Measurements from ENCODE around the gene OSGEP.
A peak's percentile ranks its signal among the peaks of the same experiment; 100 is the strongest.

The OSGEP gene

DNA sequence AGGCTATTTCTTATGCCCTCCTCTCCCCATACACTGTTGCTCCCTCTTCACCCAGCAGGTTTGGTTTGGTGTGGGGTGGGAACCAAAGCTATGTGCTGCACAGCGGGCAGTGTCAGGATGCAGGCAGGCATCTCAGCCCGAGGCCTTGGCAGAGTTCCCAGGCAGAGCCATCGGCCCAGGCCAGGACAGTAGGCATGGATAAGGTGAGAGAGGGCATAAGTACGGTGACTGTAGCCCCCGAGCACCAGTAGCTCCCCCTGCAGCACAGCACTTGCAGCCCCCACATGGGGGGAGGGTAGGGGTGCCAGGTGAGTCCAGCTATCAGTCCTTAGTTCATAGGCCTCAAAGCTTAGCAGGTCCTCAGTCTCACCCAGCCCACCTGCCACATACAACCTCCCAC is 25.8 kb downstream of the OSGEP start:
- no peak for DNase-seq

- DNase-seq: no peak
Observed at GRCh38 chr14:20428010-20428365, 26.6 kb downstream of the OSGEP start.

- peak in 1 of 2 donors; percentile 11 for DNase-seq
Observed at GRCh38 chr14:20427231-20428009, 27.2 kb downstream of the OSGEP start.

DNA sequence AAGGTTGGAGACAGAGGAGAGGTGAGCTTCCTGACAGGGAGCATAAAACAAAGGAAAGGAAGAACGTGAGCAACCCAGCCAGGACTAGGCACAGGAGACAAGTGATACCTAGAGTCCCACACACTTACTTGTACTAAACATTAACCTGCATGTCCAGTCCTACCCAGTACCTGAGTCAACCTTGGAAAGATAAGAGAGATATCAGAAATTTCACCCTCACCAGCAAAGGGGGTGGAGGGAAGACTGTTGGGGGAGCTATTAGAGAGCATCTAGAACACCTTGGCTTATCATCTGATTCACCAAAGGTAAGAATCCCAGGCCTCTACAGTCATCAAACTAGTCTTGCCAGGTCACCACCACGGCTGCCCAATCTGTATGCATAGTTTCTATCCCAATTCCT is 29.8 kb downstream of the OSGEP start:
- no peak for DNase-seq

DNA sequence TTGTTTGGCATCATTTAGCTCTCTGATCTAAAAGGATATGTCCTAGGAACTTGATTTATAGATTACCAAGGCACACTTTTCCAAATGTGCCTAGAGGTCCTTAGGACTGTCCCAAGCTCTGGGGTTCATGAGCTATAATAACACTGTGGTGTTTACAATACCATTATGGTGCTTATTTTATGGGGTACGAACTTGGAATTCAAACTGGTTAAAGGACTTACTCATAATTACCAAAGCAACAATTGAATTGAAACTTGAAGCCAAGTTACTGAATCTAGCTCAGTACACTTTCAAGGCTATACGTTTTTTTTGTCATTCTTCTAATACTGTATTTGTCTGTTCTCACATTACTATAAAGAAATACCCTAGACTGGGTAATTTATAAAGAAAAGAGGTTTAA is 31.7 kb downstream of the OSGEP start:
- no peak for DNase-seq

DNA sequence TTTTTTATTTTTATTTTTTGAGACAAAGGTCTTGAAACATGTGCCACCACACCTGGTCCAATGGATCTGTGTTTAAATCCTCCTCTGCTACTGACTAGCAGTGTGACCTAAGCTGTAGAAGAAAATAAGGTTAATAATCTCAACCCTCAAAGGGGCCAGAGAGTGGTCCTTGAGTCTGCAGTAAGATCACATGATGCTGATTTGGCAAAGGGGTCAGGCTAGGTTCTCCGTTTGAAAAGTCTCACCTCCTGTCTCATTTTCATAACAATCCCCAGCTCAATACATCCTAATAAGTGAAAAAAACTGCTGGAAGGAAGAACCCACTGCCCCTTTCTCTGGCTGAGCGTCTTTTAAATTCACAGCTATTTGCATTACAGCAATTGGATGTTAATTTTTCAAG is 33.3 kb downstream of the OSGEP start:
- no peak for DNase-seq

DNA sequence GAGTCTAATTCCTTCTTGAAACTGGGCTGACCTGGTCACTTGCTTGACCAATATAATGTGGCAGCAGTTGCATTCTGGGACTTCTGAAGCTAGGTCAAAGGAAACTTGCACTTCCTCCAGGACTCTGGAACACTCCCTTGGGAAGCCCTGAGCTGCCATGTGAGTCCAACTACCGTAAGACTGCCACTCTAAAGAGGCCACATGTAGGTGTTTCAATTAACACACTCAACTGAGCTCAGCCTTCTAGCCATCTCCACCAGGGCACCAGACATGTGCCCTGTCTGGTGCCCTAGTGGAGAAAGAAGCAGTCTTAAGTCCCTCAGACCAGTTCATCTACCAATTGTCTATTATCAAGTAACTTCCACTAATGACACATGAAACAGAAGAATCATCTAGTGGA is 35.2 kb downstream of the OSGEP start:
- no peak for DNase-seq

DNA sequence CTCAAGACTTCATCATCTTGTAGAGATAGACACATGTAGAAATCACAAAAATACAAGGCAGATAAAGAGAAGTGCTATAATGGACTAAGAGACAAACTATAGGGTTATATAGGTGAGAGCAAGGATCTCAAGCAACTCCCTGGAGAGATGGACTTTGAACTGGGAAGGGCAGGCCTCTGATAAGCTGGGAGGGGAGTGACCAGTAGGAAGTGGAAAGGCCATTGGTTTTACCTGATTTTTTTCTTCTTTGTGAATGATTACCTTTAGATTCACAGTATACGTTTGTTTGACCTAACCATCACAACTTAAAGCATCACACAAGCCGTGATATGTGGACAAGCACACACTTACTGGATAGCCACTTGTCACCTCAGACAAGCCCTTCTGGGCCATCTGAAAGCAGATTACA is 36.1 kb downstream of the OSGEP start:
- DNase-seq: no peak

DNA sequence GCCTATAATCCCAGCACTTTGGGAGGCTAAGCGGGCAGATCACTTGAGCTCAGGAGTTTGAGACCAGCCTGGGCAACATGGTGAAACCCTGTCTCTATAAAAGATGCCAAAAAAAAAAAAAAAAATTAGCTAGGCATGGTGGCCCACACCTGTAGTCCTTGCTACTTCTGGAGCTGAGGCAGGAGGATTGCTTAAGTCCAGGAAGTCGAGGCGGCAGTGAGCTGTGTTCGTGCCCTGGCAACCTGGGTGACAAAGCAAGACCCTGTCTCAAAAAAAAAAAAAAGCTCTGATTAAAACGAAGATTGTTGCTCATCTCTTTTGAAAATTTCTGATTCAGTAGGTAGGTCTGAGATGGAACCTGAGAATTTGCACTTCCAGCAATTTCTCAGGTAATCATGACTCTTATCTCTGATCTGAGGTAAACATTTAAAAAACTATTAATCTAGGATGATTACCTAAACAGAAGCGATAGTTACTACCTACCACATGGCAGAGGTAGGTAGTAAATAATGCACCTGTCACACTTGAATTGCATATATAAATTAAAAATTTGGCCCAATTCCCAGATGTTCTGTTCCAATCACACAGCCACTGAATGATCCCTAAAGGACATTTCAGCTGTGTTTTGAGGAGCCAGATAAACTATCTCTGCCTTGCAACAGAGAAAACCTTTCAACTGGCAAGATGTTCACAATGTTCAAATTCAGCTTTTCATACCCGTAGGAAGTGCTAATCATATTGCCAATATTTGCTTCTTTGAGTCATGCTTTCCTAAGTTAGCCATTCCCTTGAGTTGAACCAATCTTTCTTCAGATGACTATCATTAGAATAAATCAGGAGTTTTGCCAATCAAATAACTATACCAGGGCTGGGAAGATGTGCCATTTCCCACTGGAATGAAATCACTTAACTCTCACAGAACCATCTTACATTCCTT is 37.1 kb downstream of the OSGEP start:
- no peak for DNase-seq

GRCh38 chr14:20416223-20416622 is 38.4 kb downstream of the OSGEP start:
- no peak for DNase-seq

DNA sequence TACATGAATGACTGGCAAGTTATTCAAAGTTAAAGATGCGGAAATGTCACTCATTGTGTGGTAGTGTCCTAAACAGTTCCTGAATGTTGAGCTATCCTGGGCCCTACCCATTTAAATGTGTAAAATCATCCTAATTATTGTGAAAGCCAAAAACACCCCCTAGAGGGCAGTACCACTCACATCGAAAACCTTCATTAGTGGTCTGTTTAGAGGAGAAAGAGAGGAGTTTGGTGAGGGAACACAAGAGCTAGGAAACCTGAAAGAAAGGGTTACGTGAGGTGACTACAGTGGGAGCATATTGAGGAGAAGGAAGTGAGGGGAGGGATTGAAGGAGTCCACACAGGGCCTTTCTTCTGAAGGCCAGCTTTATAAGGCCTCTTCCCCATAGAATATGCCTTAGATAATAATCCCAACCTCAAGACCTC is 38.8 kb downstream of the OSGEP start:
- peak in 1 of 2 donors; percentile 68 for DNase-seq

GRCh38 chr14:20413744-20414082 is 40.9 kb downstream of the OSGEP start:
- no peak for DNase-seq

DNA sequence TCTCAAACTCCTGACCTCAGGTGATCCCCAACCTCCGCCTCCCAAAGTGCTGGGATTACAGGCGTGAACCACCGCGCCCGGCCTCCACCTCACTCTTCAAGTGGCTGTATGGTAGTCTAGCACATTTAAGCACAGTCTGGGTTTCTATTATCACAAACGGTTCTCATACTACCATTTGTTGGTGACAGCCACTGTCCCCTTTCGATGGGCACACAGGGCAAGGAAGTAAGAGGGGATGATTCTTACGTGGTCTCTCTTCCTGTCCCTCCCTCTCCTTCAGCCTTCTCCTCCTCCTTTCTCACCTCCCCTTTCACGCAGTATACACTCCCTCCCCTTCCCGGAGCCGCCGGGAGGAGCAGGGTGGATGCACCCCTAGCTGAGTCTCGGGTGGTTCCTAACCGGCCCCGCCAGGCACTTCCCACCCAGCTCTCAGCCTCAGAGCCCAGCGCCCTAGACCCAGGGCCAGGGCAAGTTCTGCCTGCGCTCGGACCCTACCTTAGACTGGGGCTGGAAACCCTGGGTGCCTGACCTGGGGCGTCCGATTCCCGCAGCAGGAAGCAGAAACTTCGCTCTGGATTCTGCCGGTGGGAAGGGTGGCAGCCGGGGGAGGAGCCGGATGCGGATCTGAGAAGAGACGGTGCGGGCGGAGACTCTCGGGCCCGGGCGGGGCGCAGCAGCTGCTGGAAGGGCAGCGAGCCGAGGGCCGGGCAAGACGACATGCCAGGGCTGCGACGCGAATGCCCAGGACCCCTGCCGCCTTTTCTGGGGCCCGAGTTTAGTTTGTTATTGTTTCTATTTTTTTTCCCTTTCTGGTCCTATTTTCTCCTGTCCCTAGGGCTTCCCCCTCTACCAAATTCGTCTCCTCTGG is 41.5 kb downstream of the OSGEP start, which contains the start of gene TEP1:
Gene TEP1, minus strand, starts transcription at position 626 of the 868 bp plus-strand sequence. CDS start 5,062 bp downstream, outside the sequence.
- DNase-seq: peak; percentile 69 to 75

- no peak for DNase-seq
Observed at GRCh38 chr14:20412411-20412810, 42.2 kb downstream of the OSGEP start.

DNA sequence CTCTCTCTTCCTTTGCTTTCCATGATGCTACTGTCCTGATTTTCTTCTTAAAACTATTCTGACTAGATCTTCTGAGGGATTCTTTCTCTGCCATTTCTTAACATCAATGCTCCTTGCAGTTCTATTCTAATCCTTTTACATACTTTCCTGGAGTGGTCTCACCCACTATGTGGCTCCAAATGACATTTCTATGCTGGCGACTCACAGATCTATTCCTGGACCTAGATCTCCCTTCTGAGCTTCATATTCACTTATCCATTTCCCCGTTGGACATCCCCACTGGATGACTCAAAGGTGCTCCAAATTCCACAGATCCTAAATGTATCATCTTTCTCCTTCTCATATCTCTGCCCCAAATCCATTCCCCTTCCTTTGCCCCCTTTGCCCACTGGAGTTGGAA is 45.4 kb downstream of the OSGEP start:
- DNase-seq: no peak

DNA sequence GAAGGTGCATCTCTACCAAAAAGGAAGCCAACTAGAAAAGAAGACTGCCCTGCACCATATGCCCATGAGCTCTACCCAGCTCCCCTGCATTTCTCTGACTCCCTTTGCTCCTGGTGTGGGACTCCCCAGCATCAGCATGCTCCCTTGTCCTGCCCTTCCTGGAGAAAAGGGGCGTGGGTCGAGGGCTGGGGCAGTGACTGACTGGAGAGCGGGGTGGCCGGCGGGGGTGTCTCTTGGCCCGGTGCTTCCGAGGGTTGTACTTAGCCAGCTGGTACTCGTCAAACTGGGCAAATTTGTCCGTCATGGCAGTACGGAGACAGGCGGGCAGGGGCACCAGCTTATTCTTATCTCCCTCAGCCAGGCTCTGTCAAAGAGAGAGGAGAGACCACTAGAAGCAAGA is 51.1 kb downstream of the OSGEP start:
- DNase-seq: no peak

DNA sequence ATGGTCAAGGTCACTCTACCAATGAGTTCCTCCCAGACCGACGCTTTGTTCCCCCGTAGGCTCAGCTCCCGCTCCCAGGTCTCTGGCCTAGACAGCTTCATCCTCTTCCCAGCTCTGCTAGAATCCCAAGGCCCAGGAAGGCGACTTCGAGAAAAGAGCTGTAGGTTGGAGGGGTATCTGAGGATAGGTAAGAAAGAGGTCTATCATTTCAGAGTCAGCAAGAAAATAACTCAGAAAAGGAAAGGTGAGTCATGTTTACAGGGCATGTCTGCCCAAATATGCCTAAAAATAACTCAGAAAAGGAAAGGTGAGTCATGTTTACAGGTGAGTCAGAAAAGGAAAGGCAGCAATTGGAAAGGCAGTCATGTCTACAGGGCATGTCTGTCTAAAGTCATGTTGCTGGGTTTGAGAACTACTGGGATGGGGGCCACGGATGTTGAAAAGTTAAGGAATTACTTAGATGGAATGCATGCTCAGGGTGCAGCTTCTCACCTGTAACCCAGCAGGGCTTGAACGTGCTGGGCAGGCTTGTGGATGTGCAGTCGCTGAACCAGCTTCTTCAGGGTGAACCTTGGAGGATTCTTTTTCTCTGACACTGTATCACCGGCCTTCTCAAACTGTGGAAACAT is 53.5 kb downstream of the OSGEP start:
- no peak for DNase-seq

DNA sequence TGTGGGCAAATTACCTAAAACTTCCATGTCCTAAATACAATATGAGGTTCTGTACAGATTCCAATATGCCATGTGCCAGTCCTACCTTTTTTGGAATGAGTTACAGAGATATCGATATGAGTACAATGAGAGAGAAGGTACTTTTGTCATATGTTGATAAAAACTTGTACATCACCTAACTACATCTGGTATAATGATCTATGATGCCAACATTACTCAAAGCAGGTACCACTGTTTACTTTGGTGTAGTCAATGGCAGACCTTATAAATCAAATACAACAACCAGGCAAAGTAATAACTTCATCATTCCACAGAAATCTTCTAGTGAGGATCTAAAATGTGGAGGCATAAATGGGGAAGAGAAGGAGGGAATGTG is 54.0 kb downstream of the OSGEP start:
- DNase-seq: no peak

GRCh38 chr14:20397511-20397910 is 57.1 kb downstream of the OSGEP start:
- DNase-seq: no peak
